Measurements from ENCODE around the gene MPP2.

GRCh38 chr17:43848601-43849000 lies 58.7 kb downstream of the MPP2 start:
- TF ChIP-seq POLR2AphosphoS5 (IDR thresholded peaks at IDR 0.05; ENCODE audit: borderline replicate concordance, low read depth, low read length) (no peak), EZH2 (IDR thresholded peaks at IDR 0.05) (no peak), FOXP2 (optimal IDR thresholded peaks at IDR 0.05; ENCODE audit: control extremely low read depth, extremely low read length, insufficient read depth) (no peak)
